ENCODE measurements around the gene SLC35G1.

The SLC35G1 gene

DNA sequence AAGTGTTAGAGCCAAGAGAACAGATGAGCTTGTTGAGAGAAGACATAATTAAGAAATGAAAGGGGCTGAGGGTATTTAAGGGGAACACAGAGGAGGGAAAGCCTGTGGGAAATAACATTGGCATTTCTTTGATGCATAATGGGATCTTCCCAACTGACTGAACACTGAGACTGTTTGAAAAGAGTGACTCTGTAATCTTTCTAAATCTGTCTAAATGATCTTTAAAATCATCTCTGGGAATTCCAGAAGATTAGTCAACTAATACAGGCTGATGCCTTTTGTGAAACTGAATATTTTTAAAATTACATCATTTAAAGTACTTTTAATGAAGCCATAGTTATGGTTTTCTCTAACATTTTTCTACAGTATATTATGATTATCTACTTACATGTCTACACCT is 17.4 kb upstream of the SLC35G1 start:
- DNase-seq (ENCODE audit: low read depth): no peak

- DNase-seq (ENCODE audit: low read depth): no peak
These were observed 14.5 kb upstream of the SLC35G1 start for GRCh38 chr10:93879273-93879672.

GRCh38 chr10:93894516-93895378 is 969 bp downstream of the SLC35G1 start:
- DNase-seq (ENCODE audit: low read depth): no peak

GRCh38 chr10:93897070-93897780 is 3.4 kb downstream of the SLC35G1 start:
- no peak for DNase-seq (ENCODE audit: low read depth)

DNA sequence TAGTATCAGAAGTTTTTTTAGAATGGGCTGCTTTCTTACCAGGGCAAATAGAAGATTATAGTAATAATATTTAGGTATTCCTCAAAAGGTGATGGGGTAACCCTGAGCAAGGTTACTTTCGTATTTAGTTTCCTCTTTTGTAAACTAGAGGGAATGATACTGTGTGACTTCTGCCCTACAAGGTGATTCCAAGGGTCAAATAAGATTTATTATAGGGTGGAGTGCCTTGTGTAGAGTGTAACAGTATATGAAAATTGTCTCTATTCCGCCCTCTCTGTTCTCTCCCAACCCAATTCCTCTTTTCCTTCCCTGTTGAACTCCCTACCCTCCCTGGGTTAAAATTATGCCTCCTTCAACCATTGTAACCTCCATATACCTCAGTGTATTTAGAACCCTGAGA is 5.3 kb downstream of the SLC35G1 start:
- no peak for DNase-seq (ENCODE audit: low read depth)

- DNase-seq (ENCODE audit: low read depth): no peak
These were observed 9.3 kb downstream of the SLC35G1 start for GRCh38 chr10:93903051-93903450.

- DNase-seq (ENCODE audit: low read depth): no peak
These were observed 11.1 kb downstream of the SLC35G1 start for GRCh38 chr10:93904901-93905300.

DNA sequence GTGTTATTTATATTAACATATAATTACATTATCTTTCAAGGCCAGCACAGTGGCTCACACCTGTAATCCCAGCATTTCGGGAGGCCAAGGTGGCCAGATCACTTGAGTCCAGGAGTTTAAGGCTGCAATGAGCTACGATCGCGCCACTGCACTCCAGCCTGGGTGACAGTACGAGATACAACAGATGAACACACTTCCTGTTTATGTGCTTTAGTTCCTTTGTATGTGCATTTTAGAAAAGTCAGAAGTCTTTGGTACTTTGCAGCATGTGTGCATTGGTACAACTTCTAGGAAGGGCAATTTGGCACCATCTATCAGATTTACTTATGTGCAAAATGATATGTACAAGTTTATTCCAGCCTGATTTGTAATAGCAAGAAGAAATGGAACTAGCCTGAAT is 13.3 kb downstream of the SLC35G1 start:
- DNase-seq (ENCODE audit: low read depth): no peak

DNA sequence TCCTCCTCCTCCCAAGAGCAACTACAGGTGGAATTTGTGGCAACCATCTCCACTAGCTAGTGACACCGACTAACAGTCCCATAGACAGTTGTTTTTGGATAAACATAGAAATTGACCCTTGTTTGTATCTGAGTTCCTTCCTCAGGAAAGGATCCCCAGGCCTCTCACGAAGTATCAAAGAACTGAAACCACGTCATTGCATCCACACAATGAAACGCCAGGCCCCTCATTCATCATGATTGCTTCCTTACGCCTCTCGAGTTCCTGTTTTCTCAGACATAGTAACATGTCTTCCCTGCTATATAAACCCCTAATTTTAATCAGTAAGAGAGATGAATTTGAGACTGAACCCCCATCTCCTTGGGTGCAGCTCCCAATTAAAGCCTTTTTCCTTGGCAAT is 18.1 kb downstream of the SLC35G1 start:
- no peak for DNase-seq (ENCODE audit: low read depth)

DNA sequence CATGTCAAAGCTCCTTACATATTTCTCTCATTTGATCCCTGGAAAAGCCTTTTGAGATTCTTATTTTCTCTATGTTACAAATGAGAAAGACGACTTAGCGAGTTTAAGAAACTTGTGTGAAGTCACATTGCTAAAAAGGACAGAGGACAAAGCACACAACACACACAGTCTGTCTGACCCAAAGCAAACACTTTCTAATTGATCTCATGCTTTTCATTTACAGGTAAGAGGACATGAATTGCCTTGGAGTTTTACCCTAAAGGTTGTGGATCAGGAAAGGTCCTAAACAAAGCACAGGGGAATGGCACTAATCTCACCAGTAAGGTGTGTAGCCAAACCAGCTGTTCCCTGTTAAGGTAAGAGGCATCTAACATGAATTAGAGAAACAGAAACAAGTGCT is 18.7 kb downstream of the SLC35G1 start:
- no peak for DNase-seq (ENCODE audit: low read depth)

GRCh38 chr10:93913706-93914105 is 19.9 kb downstream of the SLC35G1 start:
- no peak for DNase-seq (ENCODE audit: low read depth)

DNA sequence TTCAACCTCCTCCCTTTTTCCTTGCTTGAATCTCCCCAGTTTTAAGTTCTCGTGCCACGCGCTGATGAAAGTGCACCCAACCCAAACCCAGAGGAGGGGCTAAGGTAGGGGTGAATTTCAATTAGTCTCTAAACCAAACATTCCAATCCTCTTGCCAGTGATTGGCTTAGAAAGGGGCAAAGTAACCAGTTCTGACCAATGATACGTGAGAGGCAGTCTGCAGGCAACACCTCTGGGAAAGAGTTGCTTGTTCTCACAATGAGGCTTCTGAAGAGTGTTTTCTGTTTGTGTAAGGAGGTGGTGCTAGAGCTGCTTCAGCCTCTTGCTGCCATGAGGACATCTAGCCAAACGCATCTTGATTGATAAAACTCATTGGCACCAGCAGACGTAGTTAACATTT is 21.8 kb downstream of the SLC35G1 start:
- no peak for DNase-seq (ENCODE audit: low read depth)

DNA sequence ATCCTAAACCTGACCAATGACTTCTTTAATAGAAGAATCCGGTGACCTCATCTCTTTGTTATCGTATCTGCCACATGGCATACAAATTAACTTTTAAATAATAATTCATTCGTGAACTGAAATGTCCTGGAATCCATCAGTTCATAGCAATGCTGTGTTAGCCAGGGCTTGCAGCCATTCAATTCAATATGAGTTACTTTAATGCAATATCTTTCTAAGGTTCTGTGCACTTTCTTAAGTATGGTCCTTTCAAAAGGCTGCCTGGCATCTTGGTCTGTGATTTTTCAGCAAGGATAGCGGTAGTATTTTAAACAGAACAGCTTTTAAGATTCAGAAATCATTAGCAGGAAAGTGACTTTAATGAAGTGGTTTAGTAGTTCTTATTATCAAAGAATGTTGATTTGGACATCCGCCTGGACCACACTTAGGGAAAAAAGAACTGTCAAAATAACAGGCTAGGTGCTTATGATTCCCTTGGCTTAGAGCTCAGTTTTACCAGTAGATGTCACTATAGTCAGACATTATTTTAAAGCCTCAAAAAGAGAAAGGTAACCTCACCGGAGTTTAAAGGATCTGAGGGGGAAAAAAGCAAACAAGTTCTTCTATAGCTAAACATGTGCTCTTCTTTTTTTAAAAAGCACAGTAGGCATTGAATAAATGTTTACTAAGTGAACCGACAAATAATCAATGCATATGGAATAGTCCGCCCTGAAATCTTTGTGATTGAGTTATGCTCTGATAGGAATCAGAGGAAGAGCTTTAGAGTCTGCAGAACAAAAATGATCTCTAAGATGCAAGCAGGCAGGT is 22.7 kb downstream of the SLC35G1 start:
- no peak for DNase-seq (ENCODE audit: low read depth)

DNA sequence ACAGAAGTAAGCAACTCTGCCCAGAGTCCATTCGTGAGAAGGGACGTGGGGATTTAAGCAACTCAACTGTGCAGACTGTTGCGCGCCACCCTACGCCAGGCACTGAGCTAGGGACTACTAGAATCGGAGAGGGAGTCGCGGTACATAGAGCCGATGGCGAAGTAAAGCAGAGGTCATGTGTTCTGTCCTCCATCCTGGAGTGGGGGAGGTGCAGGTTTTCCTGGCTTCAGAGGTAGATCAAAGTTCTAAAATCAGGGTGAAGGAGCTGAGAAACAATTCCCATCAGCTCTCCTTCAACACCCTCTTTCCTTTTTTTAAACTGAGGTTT is 23.2 kb downstream of the SLC35G1 start:
- DNase-seq (ENCODE audit: low read depth): no peak

- DNase-seq (ENCODE audit: low read depth): no peak
These were observed 24.0 kb downstream of the SLC35G1 start for GRCh38 chr10:93917821-93918220.

- DNase-seq (ENCODE audit: low read depth): no peak
These were observed 27.6 kb downstream of the SLC35G1 start for GRCh38 chr10:93921338-93921737.

GRCh38 chr10:93926613-93927012 is 32.8 kb downstream of the SLC35G1 start:
- DNase-seq (ENCODE audit: low read depth): no peak

DNA sequence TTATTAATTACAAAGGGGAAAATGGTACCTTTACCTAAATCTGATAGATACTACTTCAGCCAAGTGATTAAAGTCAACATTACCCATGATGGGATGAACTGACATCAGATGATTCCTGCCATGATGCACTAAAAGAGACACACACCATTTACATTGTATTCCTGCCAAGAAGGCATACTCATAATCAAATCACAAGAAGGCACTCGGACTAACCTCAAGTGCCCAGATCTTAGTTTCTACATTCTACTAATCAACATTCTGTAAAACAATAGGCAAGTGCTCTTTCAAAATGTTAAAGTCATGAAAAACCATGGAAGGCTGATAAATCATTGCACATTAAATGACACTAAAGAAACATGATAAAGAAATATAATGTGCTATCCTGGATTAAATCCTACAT is 44.4 kb downstream of the SLC35G1 start:
- no peak for DNase-seq (ENCODE audit: low read depth)

GRCh38 chr10:93940881-93941280 is 47.1 kb downstream of the SLC35G1 start:
- no peak for DNase-seq (ENCODE audit: low read depth)

- no peak for DNase-seq (ENCODE audit: low read depth)
These were observed 47.8 kb downstream of the SLC35G1 start for GRCh38 chr10:93941606-93942005.

GRCh38 chr10:93945819-93946218 is 52.0 kb downstream of the SLC35G1 start:
- DNase-seq (ENCODE audit: low read depth): no peak

- no peak for DNase-seq (ENCODE audit: low read depth)
These were observed 53.3 kb downstream of the SLC35G1 start for GRCh38 chr10:93947055-93947454.

DNA sequence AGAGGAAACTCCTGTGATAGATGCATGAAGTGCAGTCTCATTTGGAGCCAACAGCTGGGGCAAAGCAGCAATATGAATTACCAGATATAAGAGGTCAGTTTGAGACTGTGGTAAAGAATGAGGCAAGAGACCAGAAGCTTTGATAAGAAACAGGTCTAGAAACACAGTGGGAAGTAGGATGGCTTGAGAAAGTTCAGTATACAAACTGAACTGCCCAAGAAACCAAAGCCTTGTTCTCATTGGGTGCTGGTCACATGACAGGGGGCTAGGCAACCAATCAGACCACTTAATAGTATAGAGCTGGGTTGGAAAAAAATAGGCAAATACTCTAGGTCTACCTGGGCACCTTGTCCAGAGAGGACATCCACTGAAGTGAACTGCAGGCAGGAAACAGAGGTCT is 53.7 kb downstream of the SLC35G1 start:
- no peak for DNase-seq (ENCODE audit: low read depth)

Data from activated T-cell treated with anti-CD3 and anti-CD28 coated beads for 24 hours (primary cell).